SU-DHL-6 (cell line): ENCODE data around the gene LARGE2.

ENCODE experiments used
- H2AFZ ChIP-seq: fragments of 200-600 bp; sonication (generic); 2 replicates; pipeline ENCODE4 v1.6.1; 2014; ENCODE audit warnings: low read depth, mild to moderate bottlenecking, moderate library complexity, mixed read lengths, antibody characterized with exemption, low read length; ENCODE audit not compliant: severe bottlenecking
- H3F3A ChIP-seq: fragments of 200-600 bp; shearing (Covaris generic); 2 replicates; pipeline ENCODE4 v1.6.0; 2016; ENCODE audit warnings: antibody characterized with exemption, mild to moderate bottlenecking; ENCODE audit not compliant: insufficient read depth
- H3K27ac ChIP-seq: fragments of 200-600 bp; sonication (generic); 2 replicates; pipeline ENCODE4 v1.5.1; 2016; ENCODE audit warnings: low read depth, mild to moderate bottlenecking, low read length, moderate library complexity, mixed read lengths
- H3K27me3 ChIP-seq: fragments of 200-600 bp; sonication (generic), shearing (Covaris generic); 2 replicates; pipeline ENCODE4 v1.6.0; 2014; ENCODE audit warnings: mild to moderate bottlenecking, low read length
- H3K36me3 ChIP-seq: fragments of 200-600 bp; sonication (generic); 2 replicates; pipeline ENCODE4 v1.6.1; 2014; ENCODE audit warnings: mild to moderate bottlenecking, low read length, mixed read lengths
- H3K4me2 ChIP-seq: fragments of 300-600, 200-600 bp; shearing (Covaris generic), sonication (generic); 2 replicates; pipeline ENCODE4 v1.6.0; 2014; ENCODE audit warnings: low read length, low read depth, mild to moderate bottlenecking; ENCODE audit not compliant: poor library complexity, severe bottlenecking
- H3K4me3 ChIP-seq: fragments of 200-600 bp; sonication (generic); 2 replicates; pipeline ENCODE4 v1.5.1; 2014; ENCODE audit warnings: antibody characterized with exemption, low read length, mild to moderate bottlenecking, mixed read lengths; ENCODE audit not compliant: insufficient read depth, poor library complexity, severe bottlenecking
- H3K79me2 ChIP-seq: fragments of 200-600 bp; sonication (generic); 2 replicates; pipeline ENCODE4 v1.6.1; 2014; ENCODE audit warnings: mild to moderate bottlenecking, low read length, moderate library complexity; ENCODE audit not compliant: insufficient read depth
- H3K9ac ChIP-seq: fragments of 200-600 bp; sonication (generic); 2 replicates; pipeline ENCODE4 v1.7.0; 2014; ENCODE audit warnings: mild to moderate bottlenecking, low read length
- H3K9me2 ChIP-seq: fragments of 200-600 bp; sonication (generic); replicated peaks from 2 replicates; pipeline ENCODE4 v1.6.1; 2014; ENCODE audit warnings: low read length; ENCODE audit not compliant: insufficient read depth
- H3K9me3 ChIP-seq: fragments of 200-600 bp; sonication (generic); 2 replicates; pipeline ENCODE4 v1.6.1; 2014; ENCODE audit warnings: low read length, mixed read lengths; ENCODE audit not compliant: insufficient read depth
- H4K20me1 ChIP-seq: fragments of 200-600 bp; sonication (generic); 2 replicates; pipeline ENCODE4 v1.6.1; 2014; ENCODE audit warnings: low read depth, mild to moderate bottlenecking, antibody characterized with exemption, low read length, moderate library complexity, mixed read lengths
- CTCF ChIP-seq: fragments of 200-600 bp; sonication (generic); IDR thresholded peaks from one replicate; pipeline ENCODE4 v1.5.1; 2017; ENCODE audit warnings: antibody characterized with exemption, mild to moderate bottlenecking, low read length, moderate library complexity; ENCODE audit not compliant: insufficient read depth, poor library complexity, severe bottlenecking
- EZH2phosphoT487 ChIP-seq: fragments of 200-600 bp; sonication (generic), shearing (Covaris generic); conservative IDR thresholded peaks from 2 replicates; pipeline ENCODE4 v1.6.1; 2018; ENCODE audit warnings: mild to moderate bottlenecking, antibody characterized with exemption, low read length, moderate library complexity, mixed read lengths

LARGE2 gene

GRCh38 chr11:45968901-45969300, 46.4 kb downstream of the LARGE2 start:
- no peak overlapping the region for H2AFZ ChIP-seq
- H3K9ac ChIP-seq = no peak overlapping the region
- no peaks in the 10 kb centered on the region for H3K9me2 ChIP-seq
- no peaks in the 10 kb centered on the region for H3K27me3 ChIP-seq
- H3K79me2 ChIP-seq = no peaks in the 10 kb centered on the region
- no peaks in the 10 kb centered on the region for H4K20me1 ChIP-seq
- no peaks in the 10 kb centered on the region for H3K9me3 ChIP-seq
- peaks cover 6% of the 10 kb centered on the region; the same call in 1 of the 2 replicates for H3K36me3 ChIP-seq
- H3K27ac ChIP-seq = no peak overlapping the region
- TF ChIP-seq CTCF (no peak), EZH2phosphoT487 (no peak)
- H3K4me3 ChIP-seq = no peak overlapping the region
- H3F3A ChIP-seq = 0 out of 2 replicates have a peak, but pooled peaks cover 4% of the 10 kb centered on the region
- H3K4me2 ChIP-seq = no peak overlapping the region

GRCh38 chr11:45973601-45974000, 51.1 kb downstream of the LARGE2 start:
- no peaks in the 10 kb centered on the region for H3K27me3 ChIP-seq
- H3K27ac ChIP-seq = no peak overlapping the region
- TF ChIP-seq EZH2phosphoT487 = no peak
- no peaks in the 10 kb centered on the region for H4K20me1 ChIP-seq
- H3K36me3 ChIP-seq = peaks cover 10% of the 10 kb centered on the region; the same call in 1 of the 2 replicates
- no peak overlapping the region for H3K9ac ChIP-seq
- H2AFZ ChIP-seq = no peak overlapping the region
- no peak overlapping the region for H3K4me2 ChIP-seq
- H3K9me3 ChIP-seq = no peaks in the 10 kb centered on the region
- H3K9me2 ChIP-seq = no peaks in the 10 kb centered on the region
- no peaks in the 10 kb centered on the region for H3K79me2 ChIP-seq
- no peaks in the 10 kb centered on the region for H3F3A ChIP-seq
- no peak overlapping the region for H3K4me3 ChIP-seq

GRCh38 chr11:45974806-45975205, 52.4 kb downstream of the LARGE2 start:
- no peaks in the 10 kb centered on the region for H3F3A ChIP-seq
- no peaks in the 10 kb centered on the region for H4K20me1 ChIP-seq
- TF ChIP-seq CTCF (no peak), EZH2phosphoT487 (no peak)

More at GRCh38 chr11:45974806-45975205, 52.4 kb downstream of the LARGE2 start:
- Histone ChIP-seq H3K36me3 (peaks cover 6% of the 10 kb centered on the region; the same call in 1 of the 2 replicates), H3K9ac (no peak overlapping the region), H3K4me3 (no peak overlapping the region), H3K9me3 (no peaks in the 10 kb centered on the region), H3K4me2 (no peak overlapping the region), H3K9me2 (no peaks in the 10 kb centered on the region), H3K27ac (no peak overlapping the region), H3K79me2 (no peaks in the 10 kb centered on the region), H3K27me3 (no peaks in the 10 kb centered on the region), H2AFZ (no peak overlapping the region)
